Liver (tissue), 9 donors: ENCODE data around the gene NOX4. TPM values are rescaled to one million over a fixed set of nuclear protein-coding genes. Genes with fewer than 3 reads are reported as not detected.
"Not testable (repeated sequence)": the region's sequence is repeated elsewhere in the genome, so short reads cannot be mapped to it uniquely, and the experiment has no call there.

Experiments
- DNase-seq: peaks from one replicate; pipeline ENCODE4 v3.0.0-alpha.2; 2017; ENCODE audit warnings: low spot score
- H3K27ac ChIP-seq, 2 donors: one replicate each; pipeline ENCODE4 v1.7.0; 2013; ENCODE audit warnings: inconsistent platforms in 2 of 2, low read length in 2 of 2, control low read depth in 1 of 2, low read depth in 1 of 2, mild to moderate bottlenecking in 1 of 2
- H3K27me3 ChIP-seq, 4 donors: one replicate each; pipeline versions ENCODE4 v1.6.1 to v1.7.0; 2013; ENCODE audit warnings: low read length in 3 of 4, inconsistent platforms in 1 of 4, mild to moderate bottlenecking in 1 of 4, moderate library complexity in 1 of 4; ENCODE audit not compliant: control insufficient read depth in 4 of 4, insufficient read depth in 4 of 4
- H3K36me3 ChIP-seq, 4 donors: one replicate each; pipeline versions ENCODE4 v1.6.1 to v1.7.0; 2013; ENCODE audit warnings: low read length in 3 of 4, mild to moderate bottlenecking in 3 of 4, low read depth in 1 of 4, moderate library complexity in 1 of 4; ENCODE audit not compliant: control insufficient read depth in 4 of 4, insufficient read depth in 3 of 4
- H3K4me1 ChIP-seq, 4 donors: one replicate each; pipeline versions ENCODE4 v1.6.1 to v1.7.0; 2013; ENCODE audit warnings: low read length in 3 of 4, mild to moderate bottlenecking in 3 of 4, moderate library complexity in 1 of 4; ENCODE audit not compliant: control insufficient read depth in 4 of 4, insufficient read depth in 4 of 4
- H3K4me3 ChIP-seq, 3 donors: one replicate each; pipeline versions ENCODE4 v1.6.1 to v1.7.0; 2013; ENCODE audit warnings: low read length in 3 of 3, control low read depth in 1 of 3, low read depth in 1 of 3, mild to moderate bottlenecking in 1 of 3
- H3K9ac ChIP-seq, 2 donors: one replicate each; pipeline ENCODE4 v1.7.0; 2013; ENCODE audit warnings: low read length in 2 of 2, mild to moderate bottlenecking in 2 of 2, moderate library complexity in 2 of 2, control low read depth in 1 of 2, low read depth in 1 of 2
- H3K9me3 ChIP-seq, 4 donors: one replicate each; pipeline versions ENCODE4 v1.6.1 to v1.7.0; 2013; ENCODE audit warnings: low read length in 3 of 4; ENCODE audit not compliant: control insufficient read depth in 4 of 4
- HNF4A ChIP-seq, 2 donors: conservative IDR thresholded peaks; 2 replicates each; pipeline ENCODE4 v1.6.1; 2016; ENCODE audit warnings: antibody characterized with exemption in 2 of 2, mild to moderate bottlenecking in 2 of 2
- RXRA ChIP-seq, 2 donors: IDR thresholded peaks; 2 replicates each; pipeline ENCODE4 v1.6.1; 2017 to 2018; ENCODE audit warnings: antibody characterized with exemption in 2 of 2, mild to moderate bottlenecking in 1 of 2
- SP1 ChIP-seq: IDR thresholded peaks from 2 replicates; pipeline ENCODE4 v1.6.1; 2018; ENCODE audit warnings: antibody characterized with exemption, mild to moderate bottlenecking
- WGBS: extraction: QIAGEN DNeasy Blood & Tissue Kit; methylation state at CpG from one replicate; pipeline ENCODE4 v1.1.7; 2013; 5-methylcytosine and 5-hydroxymethylcytosine counted together
- polyA plus RNA-seq, 2 donors: library from polyadenylated mRNA; stranded (reverse) in 1 of 2; unstranded in 1 of 2; fragments of 200-250 nt in 1 of 2; fragments of >200 nt in 1 of 2; fragmentation: Nextera tagmentation in 1 of 2; extraction: Ambion mirVana in 1 of 2; gene quantifications; one replicate each; pipeline versions ENCODE4 v1.2.1 to v1.2.3, GENCODE V29; 2013 to 2015
- total RNA-seq, 2 donors: library from RNA; depleted of rRNA; stranded (reverse); fragments of >200 nt; gene quantifications; one replicate each; pipeline ENCODE4 v1.2.3, GENCODE V29; 2014
- donor health status: healthy.
- donor health status: healthy.
- donor health status: healthy.
- donor health status: healthy.
- donor health status: healthy.

The NOX4 gene
- total and polyA plus RNA-seq, 4 donors = 0.07 to 0.29 (median 0.19) TPM; not detected in 1

GRCh38 chr11:89310607-89311006 lies 180.6 kb downstream of the NOX4 start:
- WGBS = 61% methylated on average over 3 of the region's 3 CpGs
- H3K9ac ChIP-seq, H3K4me1 ChIP-seq, H3K27me3 ChIP-seq, H3K9me3 ChIP-seq, H3K4me3 ChIP-seq, H3K36me3 ChIP-seq, H3K27ac ChIP-seq, DNase-seq: not testable (repeated sequence)
- TF ChIP-seq HNF4A (conservative IDR thresholded peaks at IDR 0.05) = peak in 1 of 2 donors; percentile 24

- not testable (repeated sequence) for H3K27ac ChIP-seq, DNase-seq, H3K36me3 ChIP-seq, H3K4me1 ChIP-seq, H3K4me3 ChIP-seq, H3K9ac ChIP-seq, H3K9me3 ChIP-seq, H3K27me3 ChIP-seq
- WGBS = 73% methylated on average over 3 of the region's 3 CpGs
- TF ChIP-seq RXRA (IDR thresholded peaks at IDR 0.05) (peak; percentile 24 to 39), HNF4A (conservative IDR thresholded peaks at IDR 0.05) (peak; percentile 52 to 74), SP1 (peak; percentile 9)
Measured at GRCh38 chr11:89309321-89309985, 181.7 kb downstream of the NOX4 start.

- TF ChIP-seq HNF4A (conservative IDR thresholded peaks at IDR 0.05) = peak; percentile 23 to 40
- WGBS = 86% methylated on average over 1 of the region's 1 CpG
Measured at GRCh38 chr11:89308272-89308671, 182.9 kb downstream of the NOX4 start.

GRCh38 chr11:89303029-89303428 lies 188.1 kb downstream of the NOX4 start:
- 56% methylated on average over 1 of the region's 1 CpG for WGBS

More at GRCh38 chr11:89308272-89308671, 182.9 kb downstream of the NOX4 start:
- DNase-seq, H3K4me3 ChIP-seq, H3K9me3 ChIP-seq, H3K27me3 ChIP-seq, H3K9ac ChIP-seq, H3K4me1 ChIP-seq, H3K36me3 ChIP-seq, H3K27ac ChIP-seq: not testable (repeated sequence)

DNA sequence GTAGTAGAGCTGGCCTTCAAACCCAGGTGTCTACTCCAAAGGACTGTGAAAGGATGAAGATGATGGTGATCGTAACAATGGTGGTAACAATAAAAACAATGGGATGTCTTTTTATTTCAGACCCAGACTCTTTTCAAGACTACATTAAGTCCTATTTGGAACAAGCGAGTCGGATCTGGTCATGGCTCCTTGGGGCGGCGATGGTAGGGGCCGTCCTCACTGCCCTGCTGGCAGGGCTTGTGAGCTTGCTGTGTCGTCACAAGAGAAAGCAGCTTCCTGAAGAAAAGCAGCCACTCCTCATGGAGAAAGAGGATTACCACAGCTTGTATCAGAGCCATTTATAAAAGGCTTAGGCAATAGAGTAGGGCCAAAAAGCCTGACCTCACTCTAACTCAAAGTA lies 196.2 kb downstream of the NOX4 start:
- H3K4me3 ChIP-seq, DNase-seq, H3K9me3 ChIP-seq, H3K27ac ChIP-seq, H3K36me3 ChIP-seq, H3K4me1 ChIP-seq, H3K27me3 ChIP-seq, H3K9ac ChIP-seq: not testable (repeated sequence)
- 98% methylated on average over 7 of the region's 7 CpGs for WGBS

More at GRCh38 chr11:89303029-89303428, 188.1 kb downstream of the NOX4 start:
- not testable (repeated sequence) for H3K4me3 ChIP-seq, H3K27ac ChIP-seq, H3K4me1 ChIP-seq, H3K9me3 ChIP-seq, DNase-seq, H3K36me3 ChIP-seq, H3K9ac ChIP-seq, H3K27me3 ChIP-seq
